GM20000 (cell line): Measurements from ENCODE around the gene PRSS27.

Source experiments
- DNase-seq: peaks from one replicate; pipeline ENCODE4 v3.0.0; 2012; ENCODE audit warnings: low spot score
- CTCF ChIP-seq: IDR thresholded peaks from 2 replicates; pipeline ENCODE4 v1.5.1; 2012; ENCODE audit warnings: mild to moderate bottlenecking, control low read depth; ENCODE audit errors: extremely low read depth, missing control alignments

PRSS27 gene

GRCh38 chr16:2756288-2757015 is 36.4 kb upstream of the PRSS27 start:
- TF ChIP-seq CTCF, result no peak

GRCh38 chr16:2755158-2755557 is 35.1 kb upstream of the PRSS27 start:
- no peak for TF ChIP-seq CTCF
- DNase-seq, result no peak

More at GRCh38 chr16:2756288-2757015, 36.4 kb upstream of the PRSS27 start:
- DNase-seq, result no peak

- TF ChIP-seq CTCF, result no peak
- DNase-seq, result no peak
Measured at GRCh38 chr16:2753733-2754020, 33.7 kb upstream of the PRSS27 start.

- no peak for TF ChIP-seq CTCF
Measured at GRCh38 chr16:2752850-2753732, 33.1 kb upstream of the PRSS27 start.

GRCh38 chr16:2752035-2752849 is 32.2 kb upstream of the PRSS27 start, which contains the start of gene SRRM2:
SRRM2 (plus strand) TSS chr16:2752638; CDS start chr16:2756365, 3,727 bp downstream.
- TF ChIP-seq CTCF, result no peak
- DNase-seq, result peak; percentile 97

More at GRCh38 chr16:2752850-2753732, 33.1 kb upstream of the PRSS27 start:
- DNase-seq, result peak; percentile 92

- DNase-seq, result peak; percentile 86
- TF ChIP-seq CTCF, result no peak
Measured at GRCh38 chr16:2751577-2752034, 31.6 kb upstream of the PRSS27 start.

- no peak for DNase-seq
- TF ChIP-seq CTCF, result no peak
Measured at GRCh38 chr16:2749936-2750335, 29.9 kb upstream of the PRSS27 start.
